ENCODE data around the gene NRG2.

GRCh38 chr5:139995929-139996328 is 47.2 kb downstream of the NRG2 start:
- TF ChIP-seq CTCF (IDR thresholded peaks at IDR 0.05) (no peak), POLR2A (IDR thresholded peaks at IDR 0.05) (no peak)

Measured in prostate gland (tissue), 2 donors.